ENCODE data around the gene MYH16.
A peak's percentile ranks its signal among the peaks of the same experiment; 100 is the strongest.
"Not testable (repeated sequence)": the region's sequence is repeated elsewhere in the genome, so short reads cannot be mapped to it uniquely, and the experiment has no call there.

Gene MYH16

GRCh38 chr7:99260395-99260794 lies 12.2 kb upstream of the MYH16 start:
- no peak for DNase-seq

DNA sequence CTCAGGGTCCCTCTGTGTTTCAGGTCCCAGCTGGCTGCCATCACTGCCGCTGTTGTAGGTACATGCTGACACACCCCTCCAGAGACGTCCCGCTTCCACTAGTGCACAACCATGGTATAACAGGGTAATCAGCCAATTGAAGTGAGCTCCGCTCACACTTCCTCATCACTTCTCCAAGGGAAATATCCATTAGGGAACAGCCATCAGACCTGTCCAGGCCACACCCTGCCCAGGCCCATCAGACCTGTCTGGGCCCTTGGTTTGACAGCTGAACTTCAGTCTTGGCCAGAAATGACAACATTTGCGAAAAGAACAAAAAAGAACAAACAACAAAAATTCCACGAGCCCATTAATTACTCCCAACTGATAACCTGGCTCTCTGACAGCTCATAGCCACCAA lies 11.0 kb upstream of the MYH16 start:
- DNase-seq, result no peak

DNA sequence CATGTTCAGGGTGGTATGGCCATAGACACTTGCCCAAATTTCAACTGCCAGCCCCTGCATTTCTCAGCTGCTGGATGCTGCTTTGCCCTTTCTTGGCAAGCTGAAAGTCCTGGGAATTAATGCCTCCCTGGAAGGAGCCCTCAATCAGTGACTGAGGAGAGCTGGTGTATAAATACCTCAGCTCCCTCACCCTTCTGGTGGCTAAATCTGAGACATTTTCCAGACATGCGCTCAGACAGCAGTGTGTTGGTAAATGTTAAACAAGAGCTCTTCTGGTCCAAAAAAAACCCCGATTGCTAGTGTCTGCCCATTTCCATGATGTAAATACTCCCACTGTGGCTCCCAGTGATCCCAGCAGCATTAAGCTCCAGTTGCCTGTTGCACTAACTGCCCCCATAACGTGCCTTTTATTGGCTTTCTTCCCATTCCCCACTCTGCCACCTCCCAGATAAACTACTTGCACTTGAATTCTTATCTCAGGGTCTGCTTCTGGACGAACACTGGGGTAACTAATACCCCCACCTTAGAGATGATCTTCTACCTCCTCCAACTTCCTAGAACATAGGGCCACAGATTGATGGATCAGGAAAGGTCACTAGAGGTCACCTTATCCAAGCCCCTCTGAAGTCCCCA lies 6.7 kb upstream of the MYH16 start:
- DNase-seq, result no peak

- no peak for DNase-seq
Measured at GRCh38 chr7:99267481-99267840, 5.2 kb upstream of the MYH16 start.

DNA sequence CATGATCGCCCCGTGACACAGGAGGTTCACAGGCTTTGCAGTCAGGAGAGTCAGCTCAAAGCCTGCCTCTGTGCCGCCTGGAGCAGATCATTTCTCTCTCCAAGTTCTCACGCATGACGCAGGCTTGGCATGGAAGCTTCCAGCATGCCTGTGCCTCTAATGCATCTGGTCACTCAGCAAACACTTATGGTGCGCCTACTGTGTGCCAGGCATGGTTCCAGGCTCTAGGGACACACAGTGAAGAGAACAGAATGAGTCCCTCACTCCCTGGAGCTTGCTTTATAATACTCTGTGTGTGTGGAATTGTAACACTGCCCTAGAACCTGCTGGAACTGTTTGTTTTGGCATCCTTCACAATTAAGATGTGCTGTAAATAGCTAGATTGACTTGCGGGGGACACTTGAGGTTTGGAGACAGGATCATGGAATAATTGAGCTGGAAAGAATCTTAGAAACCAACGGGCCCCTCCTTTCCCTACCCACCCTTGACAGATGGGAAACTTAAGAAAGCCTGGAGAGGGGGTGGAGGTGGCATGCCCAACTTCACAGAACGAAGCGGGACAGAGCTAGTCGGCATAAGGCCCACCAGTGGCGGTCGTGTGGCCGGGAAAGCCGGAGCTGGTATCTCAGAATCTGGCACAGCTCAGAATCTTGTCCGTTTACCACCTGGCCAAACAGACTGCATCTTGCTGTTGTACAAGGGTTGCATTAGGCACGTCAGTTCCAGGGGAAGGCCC lies 4.6 kb upstream of the MYH16 start:
- DNase-seq, result peak; percentile 66

- DNase-seq, result no peak
Measured at GRCh38 chr7:99268577-99268908, 4.1 kb upstream of the MYH16 start.

DNA sequence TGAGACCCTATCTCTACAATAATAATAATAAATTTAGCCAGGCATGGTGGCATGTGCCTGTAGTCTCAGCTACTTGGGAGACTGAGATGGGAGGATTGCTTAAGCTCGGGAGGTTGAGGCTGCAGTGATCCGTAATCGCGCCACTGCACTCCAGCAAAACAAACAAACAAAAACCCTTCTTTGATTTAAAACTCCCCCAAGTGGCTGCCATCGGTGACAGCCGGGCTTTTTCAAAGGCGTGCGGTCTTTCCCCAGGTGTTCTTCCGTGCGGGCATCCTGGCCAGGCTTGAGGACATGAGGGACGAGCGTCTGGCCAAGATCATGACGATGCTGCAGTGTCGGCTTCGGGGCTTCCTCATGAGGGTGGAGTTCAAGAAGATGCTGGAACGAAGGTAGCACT lies 1.9 kb upstream of the MYH16 start:
- no peak for DNase-seq

DNA sequence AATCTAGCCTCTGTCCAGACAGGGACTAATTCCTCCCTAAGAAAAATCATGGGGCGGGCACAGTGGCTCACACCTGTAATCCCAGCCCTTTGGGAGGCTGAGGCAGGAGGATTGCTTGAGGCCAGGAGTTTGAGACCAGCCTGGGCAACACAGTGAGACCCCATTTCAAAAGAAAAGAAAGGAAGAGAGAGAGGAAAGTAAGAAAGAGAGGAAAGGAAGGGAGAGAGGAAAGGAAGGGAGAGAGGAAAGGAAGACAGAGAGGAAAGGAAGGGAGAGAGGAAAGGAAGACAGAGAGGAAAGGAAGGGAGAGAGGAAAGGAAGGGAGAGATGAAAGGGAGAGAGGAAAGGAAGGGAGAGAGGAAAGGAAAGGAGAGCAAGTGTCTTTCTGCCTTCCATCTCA lies 922 bp downstream of the MYH16 start:
- not testable (repeated sequence) for DNase-seq

GRCh38 chr7:99274908-99275307 lies 2.3 kb downstream of the MYH16 start:
- DNase-seq, result not testable (repeated sequence)

GRCh38 chr7:99275496-99275895 lies 2.9 kb downstream of the MYH16 start:
- DNase-seq, result no peak

- no peak for DNase-seq
Measured at GRCh38 chr7:99278180-99278579, 5.5 kb downstream of the MYH16 start.

GRCh38 chr7:99284165-99284564 lies 11.5 kb downstream of the MYH16 start:
- not testable (repeated sequence) for DNase-seq

- DNase-seq, result no peak
Measured at GRCh38 chr7:99287779-99288534, 15.3 kb downstream of the MYH16 start.

DNA sequence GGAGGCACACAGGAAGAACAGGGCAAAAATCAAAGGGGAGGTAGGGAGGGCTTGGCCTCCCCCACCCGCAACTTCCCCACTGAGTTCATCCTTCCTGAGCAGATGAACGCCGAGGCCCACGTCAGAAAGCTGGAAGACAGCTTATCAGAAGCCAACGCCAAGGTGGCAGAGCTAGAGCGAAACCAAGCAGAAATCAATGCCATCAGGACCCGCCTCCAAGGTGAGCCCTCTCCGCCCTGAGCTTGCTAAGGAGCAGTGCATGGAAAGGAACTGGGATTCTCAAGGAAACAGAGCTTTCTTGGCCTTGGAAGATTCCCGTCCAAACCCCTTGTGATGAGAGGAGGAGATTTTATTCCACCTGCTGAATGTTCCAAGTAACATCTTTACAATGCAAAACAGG lies 16.5 kb downstream of the MYH16 start:
- DNase-seq, result no peak

GRCh38 chr7:99290148-99290547 lies 17.5 kb downstream of the MYH16 start:
- not testable (repeated sequence) for DNase-seq

DNA sequence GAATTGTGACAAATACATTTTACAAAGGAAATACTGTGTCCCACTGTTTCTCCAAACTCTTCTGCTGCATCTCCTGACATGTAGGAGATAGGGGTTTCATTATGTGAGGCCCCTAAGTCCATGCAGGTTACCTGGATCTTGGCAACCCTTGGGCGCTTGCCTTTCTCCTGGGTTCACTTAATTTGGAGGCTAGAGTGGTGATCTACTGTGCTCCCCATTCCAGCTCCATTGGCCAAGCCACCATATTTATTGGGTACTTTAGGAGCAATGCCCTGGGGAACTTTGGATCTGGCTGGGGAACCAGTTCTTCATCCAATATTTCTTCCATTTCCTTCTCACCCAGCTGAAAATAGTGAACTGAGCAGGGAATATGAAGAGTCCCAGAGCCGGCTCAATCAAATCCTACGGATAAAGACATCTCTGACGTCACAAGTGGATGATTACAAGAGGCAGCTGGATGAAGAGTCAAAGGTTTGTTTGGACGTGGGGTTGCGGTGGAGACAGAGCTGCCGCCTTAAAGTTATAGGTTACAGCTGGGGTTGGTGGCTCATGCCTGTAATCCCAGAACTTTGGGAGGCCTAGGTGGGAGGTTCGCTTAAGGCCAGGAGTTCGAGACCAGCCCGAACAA lies 18.5 kb downstream of the MYH16 start:
- no peak for DNase-seq

DNA sequence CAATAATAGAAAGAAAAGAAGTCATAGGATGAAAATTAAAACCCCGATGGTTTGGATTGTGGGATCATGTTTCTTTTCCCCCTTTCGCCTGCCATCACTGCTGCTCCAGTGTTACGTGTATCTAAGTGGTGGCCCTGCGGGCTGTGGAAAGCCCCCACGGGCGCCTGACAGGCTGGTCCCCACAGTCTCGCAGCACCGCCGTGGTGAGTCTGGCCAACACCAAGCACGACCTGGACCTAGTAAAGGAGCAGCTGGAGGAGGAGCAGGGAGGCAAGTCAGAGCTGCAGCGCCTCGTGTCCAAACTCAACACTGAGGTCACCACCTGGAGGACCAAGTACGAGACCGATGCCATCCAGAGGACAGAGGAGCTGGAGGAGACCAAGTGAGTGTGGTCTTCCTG lies 19.5 kb downstream of the MYH16 start:
- DNase-seq, result no peak

- DNase-seq, result no peak
Measured at GRCh38 chr7:99293167-99293566, 20.5 kb downstream of the MYH16 start.

- DNase-seq, result no peak
Measured at GRCh38 chr7:99293650-99294049, 21.0 kb downstream of the MYH16 start.

DNA sequence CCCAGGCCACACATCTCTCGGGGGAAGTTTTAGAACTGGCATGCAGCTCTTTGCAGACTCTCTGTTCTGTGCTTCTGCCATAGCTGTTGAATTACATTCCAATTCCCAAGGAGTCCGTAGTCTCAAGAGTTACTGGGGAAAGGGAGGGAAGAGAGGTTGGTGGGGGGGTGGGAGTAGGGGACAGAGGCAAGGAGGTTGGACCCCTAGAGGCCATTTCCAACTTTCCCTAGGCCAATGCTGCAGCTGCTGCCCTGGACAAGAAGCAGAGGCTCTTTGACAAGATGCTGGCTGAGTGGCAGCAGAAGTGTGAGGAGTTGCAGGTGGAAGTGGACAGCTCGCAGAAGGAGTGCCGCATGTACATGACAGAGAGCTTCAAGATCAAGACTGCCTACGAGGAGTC lies 23.8 kb downstream of the MYH16 start:
- DNase-seq, result no peak

GRCh38 chr7:99301496-99301895 lies 28.9 kb downstream of the MYH16 start:
- DNase-seq, result no peak

- no peak for DNase-seq
Measured at GRCh38 chr7:99305473-99306260, 33.0 kb downstream of the MYH16 start.

DNA sequence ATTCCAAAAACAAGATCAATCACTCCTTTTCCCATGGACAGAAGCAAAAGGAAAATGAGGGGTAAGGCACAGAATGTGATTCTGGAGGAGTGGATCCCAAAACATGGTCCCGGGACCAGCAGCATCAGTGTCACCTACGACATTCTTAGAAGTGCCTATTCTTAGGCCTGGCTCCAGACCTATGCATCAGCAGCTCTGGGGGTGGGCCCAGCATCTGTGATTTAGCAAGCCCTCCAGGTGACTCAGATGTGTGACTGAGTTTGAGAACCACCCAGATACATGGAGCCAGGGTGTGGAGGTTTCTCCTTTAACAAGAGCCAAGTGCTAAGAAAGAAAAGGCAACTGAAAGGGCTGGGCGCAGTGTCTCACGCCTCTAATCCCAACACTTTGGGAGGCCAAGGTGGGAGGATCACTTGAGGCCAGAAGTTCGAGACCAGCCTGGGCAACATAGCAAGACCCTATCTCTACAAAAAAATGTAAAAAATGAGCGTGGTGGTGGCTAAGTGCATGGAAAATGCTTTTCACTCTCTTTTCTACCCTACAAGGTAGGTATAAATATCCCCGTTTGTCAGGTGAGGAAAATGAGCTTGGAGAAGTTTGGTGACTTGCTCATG lies 35.9 kb downstream of the MYH16 start:
- DNase-seq, result no peak

All from DMS 273 treated with DMSO at 0.1 percent for 48 hours (cell line).